Transverse colon (tissue), 4 donors: Measurements from ENCODE around the gene STK32A. TPM values are rescaled to one million over a fixed set of nuclear protein-coding genes. Genes with fewer than 3 reads are reported as not detected.

ENCODE experiments used
- DNase-seq: peaks from one replicate; pipeline ENCODE4 v3.0.0-alpha.2; 2019
- H3K27ac ChIP-seq, 4 donors: fragments of 200-600 bp; sonication (generic); 2 replicates each; pipeline ENCODE4 v1.5.1; 2016 to 2018; ENCODE audit warnings: inconsistent platforms in 4 of 4
- H3K27me3 ChIP-seq: fragments of 200-600 bp; sonication (generic); 2 replicates; pipeline ENCODE4 v1.5.1; 2017; ENCODE audit warnings: inconsistent platforms
- H3K36me3 ChIP-seq, 4 donors: fragments of 200-600 bp; sonication (generic); 2 replicates each; pipeline ENCODE4 v1.5.1; 2017 to 2019; ENCODE audit warnings: inconsistent platforms in 4 of 4
- H3K4me1 ChIP-seq, 4 donors: fragments of 200-600 bp; sonication (generic); 2 replicates each; pipeline ENCODE4 v1.5.1; 2017 to 2020; ENCODE audit warnings: inconsistent platforms in 4 of 4
- H3K4me3 ChIP-seq, 4 donors: fragments of 200-600 bp; sonication (generic); 1 replicate in 1 of 4; 2 replicates in 3 of 4; pipeline versions ENCODE4 v1.5.1 to v1.6.1; 2017 to 2019; ENCODE audit warnings: inconsistent platforms in 4 of 4
- H3K9me3 ChIP-seq, 2 donors: fragments of 200-600 bp; sonication (generic); 2 replicates each; pipeline ENCODE4 v1.5.1; 2017 to 2019; ENCODE audit warnings: inconsistent platforms in 2 of 2
- EP300 ChIP-seq: sonication (generic); formaldehyde crosslinking; IDR thresholded peaks from one replicate; pipeline ENCODE4 v1.6.1; 2017; ENCODE audit warnings: antibody characterized with exemption, low read depth
- POLR2A ChIP-seq: fragments of 450-650 bp; IDR thresholded peaks from one replicate; pipeline ENCODE4 v1.6.1; 2016; ENCODE audit warnings: antibody characterized with exemption, mild to moderate bottlenecking, moderate library complexity
- POLR2AphosphoS5 ChIP-seq, 3 donors: sonication (generic); formaldehyde crosslinking; IDR thresholded peaks; one replicate each; pipeline ENCODE4 v1.6.1; 2016; ENCODE audit warnings: antibody characterized with exemption in 3 of 3
- WGBS, 2 donors: methylation state at CpG; one replicate each; pipeline ENCODE4 v1.1.5; 2018; ENCODE audit warnings: low coverage in 1 of 2; 5-methylcytosine and 5-hydroxymethylcytosine counted together
- in situ Hi-C, 4 donors: fragments of 200-750 bp; cut with MboI; loops; one replicate each; pipeline versions ENCODE4 v1.15.0 to v1.15.1; 2017; ENCODE audit warnings: low sequenced_read_pairs in 3 of 4, low pct_ligation_motif_present in 1 of 4, low pct_unique_long_range_greater_than_20kb in 1 of 4
- intact Hi-C: fragments of 100-400 bp; cut with DNase I; formaldehyde crosslinking; loops from one replicate; pipeline ENCODE4 v1.15.1; 2023; ENCODE audit warnings: low total_unique reads
- total RNA-seq, 4 donors: library from RNA; depleted of rRNA; stranded (reverse); fragments of >200 nt; gene quantifications; one replicate each; pipeline ENCODE4 v1.1.0, GENCODE V29; 2016
- TF ChIP-seq, protein P1 (sequence below), 5 experiments: fragments of 200-600 bp in 3 of 5; fragments of 450-650 bp in 2 of 5; sonication (generic) in 3 of 5; IDR thresholded peaks; 1 replicate in 2 of 5; 2 replicates in 3 of 5; pipeline ENCODE4 v1.5.1; 2016 to 2017; ENCODE audit warnings: antibody characterized with exemption in 5 of 5, inconsistent platforms in 3 of 5, mild to moderate bottlenecking in 2 of 5, moderate library complexity in 1 of 5

The STK32A gene
- total RNA-seq, 4 donors from 2014 or later = 1.4 to 1.6 TPM; not detected in 2

GRCh38 chr5:147400881-147401280 lies 166.1 kb downstream of the STK32A start:
- Histone ChIP-seq H3K4me1 (peaks cover 7 to 17% (median 8%) of the 10 kb centered on the region in 4 donors), H3K36me3 (no peaks in the 10 kb centered on the region), H3K27ac (no peak overlapping the region), H3K9me3 (no peaks in the 10 kb centered on the region), H3K27me3 (no peaks in the 10 kb centered on the region), H3K4me3 (no peak overlapping the region)
- intact Hi-C loops (loop anchor here (10.0 kb wide), 1 partner anchor 154 kb away; no protein-coding TSS in a partner anchor), in situ Hi-C loops (no loop called here)
- no peak for DNase-seq
- TF ChIP-seq, protein P1, sequence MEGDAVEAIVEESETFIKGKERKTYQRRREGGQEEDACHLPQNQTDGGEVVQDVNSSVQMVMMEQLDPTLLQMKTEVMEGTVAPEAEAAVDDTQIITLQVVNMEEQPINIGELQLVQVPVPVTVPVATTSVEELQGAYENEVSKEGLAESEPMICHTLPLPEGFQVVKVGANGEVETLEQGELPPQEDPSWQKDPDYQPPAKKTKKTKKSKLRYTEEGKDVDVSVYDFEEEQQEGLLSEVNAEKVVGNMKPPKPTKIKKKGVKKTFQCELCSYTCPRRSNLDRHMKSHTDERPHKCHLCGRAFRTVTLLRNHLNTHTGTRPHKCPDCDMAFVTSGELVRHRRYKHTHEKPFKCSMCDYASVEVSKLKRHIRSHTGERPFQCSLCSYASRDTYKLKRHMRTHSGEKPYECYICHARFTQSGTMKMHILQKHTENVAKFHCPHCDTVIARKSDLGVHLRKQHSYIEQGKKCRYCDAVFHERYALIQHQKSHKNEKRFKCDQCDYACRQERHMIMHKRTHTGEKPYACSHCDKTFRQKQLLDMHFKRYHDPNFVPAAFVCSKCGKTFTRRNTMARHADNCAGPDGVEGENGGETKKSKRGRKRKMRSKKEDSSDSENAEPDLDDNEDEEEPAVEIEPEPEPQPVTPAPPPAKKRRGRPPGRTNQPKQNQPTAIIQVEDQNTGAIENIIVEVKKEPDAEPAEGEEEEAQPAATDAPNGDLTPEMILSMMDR (IDR thresholded peaks at IDR 0.05) = no peak
- TF ChIP-seq POLR2A (no peak), POLR2AphosphoS5 (IDR thresholded peaks at IDR 0.05) (no peak), EP300 (no peak)

- Histone ChIP-seq H3K27ac (peak overlapping the region; percentile 78 to 90 (median 84)), H3K4me3 (no peak overlapping the region), H3K36me3 (no peaks in the 10 kb centered on the region), H3K4me1 (peaks cover 8 to 24% (median 11%) of the 10 kb centered on the region in 4 donors), H3K9me3 (no peaks in the 10 kb centered on the region), H3K27me3 (no peaks in the 10 kb centered on the region)
- peak; percentile 32 for DNase-seq
- intact Hi-C loops = loop anchor here (10.0 kb wide), 1 partner anchor 151 kb away; no protein-coding TSS in a partner anchor
- in situ Hi-C loops = no loop called here
- TF ChIP-seq, protein P1 (IDR thresholded peaks at IDR 0.05) = no peak
- TF ChIP-seq POLR2AphosphoS5 (IDR thresholded peaks at IDR 0.05) = peak; percentile 59 to 72 (median 69)
- peak; percentile 35 for TF ChIP-seq EP300
- WGBS, 2 donors = 50 to 78% methylated on average over 10 to 15 of the region's 15 CpGs
These were observed 169.1 kb downstream of the STK32A start for GRCh38 chr5:147403651-147404640.

DNA sequence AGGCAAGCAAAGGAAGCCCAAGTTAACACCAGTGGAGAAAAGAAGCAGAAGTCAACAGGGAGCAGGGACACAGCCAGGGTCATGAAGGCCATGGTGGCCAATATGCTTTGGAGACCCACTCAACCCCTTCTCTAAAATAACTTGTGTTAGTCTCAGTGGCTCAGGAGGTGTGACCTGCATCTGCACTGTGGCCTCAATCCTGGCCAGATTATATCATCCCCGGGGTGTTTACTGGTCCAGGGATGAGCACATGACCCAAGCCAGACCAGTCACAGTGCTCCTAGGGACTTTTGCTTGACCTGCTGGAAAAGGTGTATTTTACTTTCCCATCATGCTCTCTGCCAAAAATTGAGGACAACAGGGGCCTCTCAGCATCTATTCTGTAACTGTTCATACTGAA lies 169.9 kb downstream of the STK32A start:
- peaks cover 8 to 24% (median 11%) of the 10 kb centered on the region in 4 donors for H3K4me1 ChIP-seq
- 83 to 95% methylated on average over 1 of the region's 1 CpG for WGBS, 2 donors
- intact Hi-C loops = loop anchor here (10.0 kb wide), 1 partner anchor 150 kb away; no protein-coding TSS in a partner anchor

DNA sequence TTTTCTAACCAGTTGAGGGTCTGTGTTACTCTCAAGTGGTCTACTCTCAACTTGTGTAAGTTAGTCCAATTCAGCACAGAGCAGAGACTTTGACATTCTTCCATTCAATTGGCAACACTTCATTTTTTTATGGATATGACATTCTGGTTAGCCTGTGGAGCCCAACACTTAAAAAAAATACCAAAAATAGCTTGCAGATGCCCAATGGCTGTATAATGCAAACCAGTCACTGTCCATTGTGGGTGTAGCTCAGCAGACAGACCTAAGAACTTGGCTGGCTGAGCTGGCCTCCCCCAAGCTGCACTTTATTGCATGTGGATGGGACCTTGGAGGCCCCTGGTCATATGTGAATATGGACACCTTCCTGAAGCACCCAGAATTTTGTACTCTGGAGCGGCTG lies 171.8 kb downstream of the STK32A start:
- H3K4me3 ChIP-seq = no peak overlapping the region
- no peaks in the 10 kb centered on the region for H3K36me3 ChIP-seq
- intact Hi-C loops (loop anchor here (10.0 kb wide), 1 partner anchor 148 kb away; no protein-coding TSS in a partner anchor), in situ Hi-C loops (no loop called here)
- H3K27ac ChIP-seq = peak overlapping the region; percentile 78 to 90 (median 84)
- no peak for TF ChIP-seq EP300
- TF ChIP-seq POLR2AphosphoS5 (IDR thresholded peaks at IDR 0.05) = no peak
- no peak for TF ChIP-seq POLR2A
- TF ChIP-seq, protein P1 (IDR thresholded peaks at IDR 0.05) = no peak
- no peaks in the 10 kb centered on the region for H3K27me3 ChIP-seq
- 88% methylated on average over 1 of the region's 1 CpG; no CpG with 5 or more reads in 1 of the 2 donors for WGBS, 2 donors
- H3K9me3 ChIP-seq = no peaks in the 10 kb centered on the region
- no peak for DNase-seq
- H3K4me1 ChIP-seq = peaks cover 8 to 32% (median 11%) of the 10 kb centered on the region in 4 donors

More for the DNA sequence above, 169.9 kb downstream of the STK32A start:
- no peaks in the 10 kb centered on the region for H3K9me3 ChIP-seq
- no peak for DNase-seq
- H3K36me3 ChIP-seq = no peaks in the 10 kb centered on the region
- H3K4me3 ChIP-seq = no peak overlapping the region
- H3K27ac ChIP-seq = peak overlapping the region; percentile 78 to 90 (median 84)
- in situ Hi-C loops = no loop called here
- TF ChIP-seq POLR2AphosphoS5 (IDR thresholded peaks at IDR 0.05) (no peak), POLR2A (no peak), EP300 (no peak)
- TF ChIP-seq, protein P1 (IDR thresholded peaks at IDR 0.05) = no peak
- H3K27me3 ChIP-seq = no peaks in the 10 kb centered on the region
